GM18873 (cell line): ENCODE results near the gene PCGF3.
"Not testable (repeated sequence)": the region's sequence is repeated elsewhere in the genome, so short reads cannot be mapped to it uniquely, and the experiment has no call there.

Experiments used
- ATAC-seq: cut with Tn5 transposase; IDR thresholded peaks from one replicate; pipeline ENCODE4 v1.9.1; 2021; ENCODE audit warnings: mild to moderate bottlenecking, moderate library complexity, moderate number of reproducible peaks; ENCODE audit not compliant: unreplicated experiment, low FRiP score

Gene PCGF3

DNA sequence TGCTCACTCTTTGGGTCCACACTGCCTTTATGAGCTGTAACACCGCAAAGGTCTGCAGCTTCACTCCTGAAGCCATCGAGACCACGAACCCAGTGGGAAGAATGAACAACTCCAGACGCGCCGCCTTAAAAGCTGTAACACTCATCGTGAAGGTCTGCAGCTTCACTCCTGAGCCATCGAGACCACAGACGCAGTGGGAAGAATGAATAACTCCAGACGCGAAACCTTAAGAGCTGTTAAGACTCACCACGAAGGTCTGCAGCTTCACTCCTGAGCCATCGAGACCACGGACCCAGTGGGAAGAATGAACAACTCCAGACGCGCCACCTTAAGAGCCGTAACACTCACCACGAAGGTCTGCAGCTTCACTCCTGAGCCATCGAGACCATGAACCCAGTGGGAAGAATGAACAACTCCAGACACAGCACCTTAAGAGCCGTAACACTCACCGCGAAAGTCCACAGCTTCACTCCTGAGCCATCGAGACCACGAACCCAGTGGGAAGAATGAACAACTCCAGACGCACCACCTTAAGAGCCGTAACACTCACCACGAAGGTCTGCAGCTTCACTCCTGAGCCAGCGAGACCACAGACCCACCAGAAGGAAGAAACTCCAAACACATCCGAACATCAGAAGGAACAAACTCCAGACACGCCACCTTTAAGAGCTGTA, 68.9 kb downstream of the PCGF3 start:
- ATAC-seq: not testable (repeated sequence)

DNA sequence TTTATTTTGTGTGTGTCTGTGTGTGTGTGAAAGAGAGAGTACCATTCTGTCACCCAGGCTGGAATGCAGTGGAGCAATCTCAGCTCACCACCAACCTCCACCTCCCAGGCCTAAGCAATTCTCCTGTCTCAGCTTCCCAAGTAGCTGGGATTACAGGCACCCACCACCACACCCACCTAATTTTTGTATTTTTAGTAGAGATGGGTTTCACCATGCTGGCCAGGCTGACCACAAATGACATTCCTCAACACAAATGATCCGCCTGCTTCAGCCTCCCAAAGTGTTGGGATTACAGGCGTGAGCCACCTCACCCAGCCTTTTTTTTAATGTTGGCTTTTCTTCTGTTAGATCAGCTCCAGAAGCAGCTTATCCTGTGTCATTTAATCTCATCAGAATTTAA, 69.9 kb downstream of the PCGF3 start:
- ATAC-seq: not testable (repeated sequence)

DNA sequence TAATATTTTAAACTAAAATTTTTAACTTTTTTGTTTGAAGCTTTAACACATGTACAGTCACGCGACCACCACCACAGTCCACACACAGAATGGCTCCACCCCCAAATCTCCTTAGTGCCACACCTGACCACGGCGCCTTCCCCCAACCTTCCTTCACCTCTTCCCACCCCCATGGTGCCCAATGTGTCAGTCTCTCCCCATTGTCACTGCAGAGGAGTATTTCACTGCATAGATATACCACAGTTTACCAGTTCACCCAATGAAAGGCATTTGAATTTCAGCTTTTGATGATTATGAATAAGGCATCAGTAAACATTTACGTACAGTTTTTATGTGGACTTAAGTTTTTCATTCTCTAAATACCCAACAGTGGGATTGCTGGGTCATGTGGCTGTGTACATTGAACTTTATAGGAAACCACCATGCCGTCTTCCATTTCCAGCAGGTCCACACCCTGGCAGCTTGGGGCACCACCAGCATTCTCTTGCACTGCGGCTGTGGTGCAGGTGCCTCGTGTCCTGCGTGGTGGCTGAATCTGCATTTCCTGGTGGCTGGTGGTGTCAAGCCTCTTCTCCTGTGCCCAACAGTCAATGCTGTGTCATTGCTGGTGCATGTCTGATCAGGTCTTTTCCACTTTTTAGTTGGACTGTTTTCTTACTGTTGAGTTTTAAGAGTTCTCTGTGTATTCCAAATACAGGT, 71.3 kb downstream of the PCGF3 start:
- ATAC-seq: no peak

DNA sequence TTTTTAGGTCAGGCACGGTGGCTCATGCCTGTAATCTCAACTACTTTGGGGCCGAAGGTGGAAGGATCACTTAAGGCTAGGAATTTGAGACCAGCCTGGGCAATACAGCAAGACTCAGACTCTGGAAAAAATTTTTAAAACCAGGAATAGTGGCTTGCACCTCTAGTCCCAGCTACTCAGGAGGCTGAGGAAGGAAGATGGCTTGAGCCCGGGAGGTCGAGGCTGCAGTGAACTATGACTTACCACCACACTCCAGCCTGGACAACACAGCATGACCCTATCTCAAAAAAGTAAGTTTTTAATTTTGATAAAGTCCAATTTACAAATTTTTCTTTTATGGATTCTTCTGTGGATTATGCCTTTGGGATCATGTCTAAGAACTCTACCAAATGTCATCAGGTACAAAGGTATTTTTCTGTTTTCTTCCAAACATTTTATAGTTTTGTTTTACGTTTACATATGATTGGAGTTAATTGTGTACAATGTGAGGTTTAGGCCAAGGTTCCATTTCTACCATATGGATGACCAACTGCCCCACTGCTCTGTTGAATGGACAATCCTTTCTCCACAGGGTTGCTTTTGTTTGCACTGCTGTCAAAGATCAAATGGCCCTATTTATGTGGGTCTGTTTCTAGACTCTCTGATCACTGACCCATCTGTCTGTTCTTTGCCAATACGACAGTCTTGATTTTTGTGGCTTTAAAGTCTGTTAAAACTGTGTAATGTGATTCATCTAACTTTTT, 72.1 kb downstream of the PCGF3 start:
- no peak for ATAC-seq

DNA sequence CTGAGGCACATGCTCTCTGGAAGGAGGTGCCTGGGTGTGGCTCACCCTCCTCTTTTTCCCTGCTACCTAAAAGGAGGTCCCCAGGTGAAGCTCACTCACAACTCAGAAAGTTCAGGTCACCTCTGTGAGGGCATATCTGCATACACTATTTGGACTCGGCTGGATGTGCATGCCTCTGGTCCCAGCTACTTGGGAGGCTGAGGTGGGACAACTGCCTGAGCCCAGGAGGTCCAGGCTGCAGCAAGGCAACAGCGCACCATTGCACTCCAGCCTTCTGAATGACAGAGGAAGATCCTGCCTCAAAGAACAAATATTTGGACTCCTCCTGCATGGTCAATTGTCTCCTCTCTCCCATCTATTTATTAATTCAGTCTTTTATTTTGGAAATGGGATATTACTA, 73.9 kb downstream of the PCGF3 start:
- no peak for ATAC-seq

DNA sequence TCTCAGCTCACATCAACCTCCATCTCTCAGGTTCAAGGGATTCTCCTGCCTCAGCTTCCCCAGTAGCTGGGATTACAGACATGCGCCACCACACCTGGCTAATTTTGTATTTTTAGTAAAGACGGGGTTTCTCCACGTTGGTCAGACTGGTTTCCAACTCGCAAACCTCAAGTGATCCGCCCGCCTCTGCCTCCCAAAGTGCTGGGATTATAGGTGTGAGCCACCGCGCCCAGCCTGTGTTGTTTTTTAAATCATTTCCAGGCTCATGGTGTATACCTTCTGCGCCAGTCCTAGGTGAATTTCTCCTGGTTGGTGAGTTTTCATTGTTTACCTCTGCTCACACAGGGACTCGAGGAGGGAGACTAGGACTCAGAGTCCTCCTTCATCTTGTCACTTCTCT, 74.6 kb downstream of the PCGF3 start:
- ATAC-seq: not testable (repeated sequence)

DNA sequence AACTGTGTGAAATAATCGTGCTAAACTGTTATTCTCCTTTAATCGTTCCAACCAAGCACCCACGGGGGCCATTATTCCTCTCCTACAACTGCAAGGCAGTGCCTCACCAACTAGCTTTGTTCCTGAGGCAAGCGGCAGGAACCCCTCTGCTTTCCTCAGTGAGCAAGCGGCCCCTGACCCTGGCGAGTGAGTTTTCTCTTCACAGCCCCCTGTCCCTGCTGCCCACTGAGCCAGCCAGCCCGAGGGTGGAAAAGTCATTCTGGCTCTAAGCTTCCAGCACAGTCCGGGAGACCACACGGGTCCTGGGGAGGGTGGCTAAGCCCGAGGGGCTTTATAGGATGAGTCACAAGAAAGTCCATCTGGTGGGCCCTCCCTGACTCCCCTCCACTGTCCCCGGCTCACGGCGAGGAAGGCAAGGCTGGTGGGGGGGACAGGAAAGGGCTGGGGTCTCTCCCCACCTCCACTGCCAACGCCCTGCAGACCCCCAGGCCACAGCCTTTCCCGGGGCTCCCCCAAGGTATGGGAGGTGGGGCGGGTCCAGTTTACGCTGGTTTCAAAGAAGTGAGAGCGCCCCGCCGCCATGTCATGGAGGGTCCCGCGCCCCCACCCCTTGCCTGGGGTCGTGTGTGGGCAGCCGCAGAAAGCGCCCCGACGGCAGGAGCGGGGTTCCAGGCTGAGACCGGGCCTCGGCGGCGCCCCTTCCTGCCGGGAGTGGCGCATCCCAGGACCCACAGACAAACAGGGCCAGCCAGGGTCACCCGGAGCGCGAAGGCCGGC, 75.3 kb downstream of the PCGF3 start:
- ATAC-seq: no peak

DNA sequence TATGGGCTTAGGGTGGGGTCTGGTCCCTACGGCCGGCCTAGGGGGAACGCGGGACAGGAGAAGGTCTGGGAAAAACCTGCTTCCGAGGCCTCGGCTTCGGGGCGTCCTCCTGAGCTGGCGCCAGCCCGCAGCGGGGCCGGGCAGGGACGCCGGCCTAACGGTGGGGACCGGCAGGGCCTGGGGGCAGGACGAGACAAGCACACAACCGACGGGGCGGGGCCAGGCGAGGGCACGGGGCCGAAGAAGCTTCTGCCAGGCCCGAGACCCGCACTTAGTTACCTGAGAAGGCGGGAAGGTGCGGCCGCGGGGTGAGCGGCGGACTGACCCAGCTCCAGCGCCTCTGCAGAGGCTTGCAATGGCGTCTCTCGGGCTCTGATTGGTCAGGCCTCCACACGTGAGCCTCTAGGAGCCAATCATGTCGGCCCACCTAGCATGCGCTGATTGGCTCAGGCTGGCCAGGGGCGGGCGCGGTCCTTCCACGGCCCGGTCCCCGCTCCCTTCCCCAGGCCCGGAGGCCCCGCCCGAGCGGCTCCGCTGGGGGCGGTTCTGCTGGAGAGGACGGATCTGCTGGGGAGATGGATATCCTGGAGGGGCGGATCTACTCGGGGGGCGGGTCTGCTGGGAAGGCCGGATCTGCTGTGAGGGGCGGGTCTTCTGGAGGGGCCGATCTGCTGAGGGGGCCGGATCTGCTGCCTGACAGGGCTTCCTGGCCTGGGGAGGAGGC, 76.0 kb downstream of the PCGF3 start:
- ATAC-seq: peak; percentile 96

DNA sequence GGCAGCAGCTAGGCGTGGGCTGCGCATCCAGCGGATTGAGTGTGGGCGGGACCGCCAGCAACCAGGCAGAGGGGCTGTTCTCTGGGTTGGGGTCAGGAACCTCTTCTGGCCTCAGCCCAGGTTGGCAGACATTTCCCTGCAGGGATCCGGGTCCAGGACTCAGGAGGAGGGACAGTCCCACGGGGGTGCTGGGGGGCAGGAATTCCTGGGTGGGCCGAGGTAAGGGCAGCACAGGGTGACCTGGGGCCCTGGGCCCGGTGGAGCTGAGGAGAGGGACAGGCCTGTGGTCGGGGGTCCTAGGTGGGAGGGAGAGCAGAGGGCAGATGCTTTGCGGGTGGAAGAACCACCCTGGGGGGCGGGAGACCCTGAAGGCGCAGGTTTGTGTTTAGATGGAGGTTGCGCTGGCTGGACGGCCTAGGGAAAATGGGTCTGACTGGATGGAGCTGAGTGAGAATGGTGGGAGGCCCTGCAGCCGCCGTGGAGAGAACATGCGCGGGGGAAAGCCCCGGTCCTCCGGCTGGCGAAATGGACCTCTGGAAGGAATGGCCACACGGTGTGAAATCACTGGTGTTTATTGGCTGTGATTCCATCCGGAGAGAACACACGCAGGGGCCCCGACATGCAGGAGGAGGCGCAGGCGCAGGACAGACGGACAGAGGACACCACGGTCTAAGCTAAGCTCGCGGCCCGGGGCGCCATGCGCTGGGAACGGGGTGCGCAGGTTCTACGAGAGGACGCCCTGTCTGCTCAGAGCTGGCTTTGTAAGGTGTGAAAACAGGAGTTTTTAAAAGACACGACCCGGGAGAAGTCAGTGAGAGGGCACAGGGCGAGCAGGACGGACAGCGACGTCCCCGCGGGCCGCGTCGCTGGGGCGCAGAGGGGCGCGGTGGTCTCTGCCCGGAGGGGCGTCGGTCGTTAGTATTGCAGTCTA, 79.0 kb downstream of the PCGF3 start:
- ATAC-seq: no peak

DNA sequence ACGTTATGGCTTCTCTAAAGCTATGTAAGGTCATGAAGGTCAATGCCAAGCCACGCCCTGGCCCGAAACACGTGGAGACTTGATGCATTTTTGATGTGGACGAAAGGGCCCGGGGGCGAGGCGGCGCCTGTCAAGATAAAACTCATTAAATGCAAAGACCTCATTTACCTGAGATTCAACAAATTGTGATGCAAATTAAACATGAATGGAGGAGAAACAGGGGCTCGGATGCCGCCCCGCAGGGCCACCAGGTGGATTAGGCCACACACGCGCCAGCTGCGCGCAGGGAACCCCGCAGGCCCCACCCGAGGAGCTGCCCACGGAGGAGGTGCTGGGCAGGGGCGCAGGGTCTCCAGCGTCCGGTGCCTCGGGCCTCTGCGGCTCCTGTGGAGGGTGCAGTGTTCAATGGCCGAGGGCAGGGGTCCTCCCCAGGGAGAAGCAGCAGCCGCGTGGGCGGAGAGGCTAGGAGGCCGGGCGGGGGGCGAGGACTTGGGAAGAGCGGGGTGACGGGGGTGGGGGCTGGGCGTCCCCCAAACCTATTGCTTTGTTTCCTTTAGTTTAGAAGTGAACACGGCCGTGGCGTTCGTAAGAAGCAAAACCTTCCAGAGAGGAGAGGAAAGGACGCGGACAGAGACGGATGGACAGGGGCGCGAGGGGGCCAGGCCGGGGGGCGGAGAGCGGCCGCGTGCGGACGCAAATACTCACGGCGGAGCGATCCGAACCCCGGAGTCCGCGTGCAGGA, 79.9 kb downstream of the PCGF3 start:
- ATAC-seq: no peak

DNA sequence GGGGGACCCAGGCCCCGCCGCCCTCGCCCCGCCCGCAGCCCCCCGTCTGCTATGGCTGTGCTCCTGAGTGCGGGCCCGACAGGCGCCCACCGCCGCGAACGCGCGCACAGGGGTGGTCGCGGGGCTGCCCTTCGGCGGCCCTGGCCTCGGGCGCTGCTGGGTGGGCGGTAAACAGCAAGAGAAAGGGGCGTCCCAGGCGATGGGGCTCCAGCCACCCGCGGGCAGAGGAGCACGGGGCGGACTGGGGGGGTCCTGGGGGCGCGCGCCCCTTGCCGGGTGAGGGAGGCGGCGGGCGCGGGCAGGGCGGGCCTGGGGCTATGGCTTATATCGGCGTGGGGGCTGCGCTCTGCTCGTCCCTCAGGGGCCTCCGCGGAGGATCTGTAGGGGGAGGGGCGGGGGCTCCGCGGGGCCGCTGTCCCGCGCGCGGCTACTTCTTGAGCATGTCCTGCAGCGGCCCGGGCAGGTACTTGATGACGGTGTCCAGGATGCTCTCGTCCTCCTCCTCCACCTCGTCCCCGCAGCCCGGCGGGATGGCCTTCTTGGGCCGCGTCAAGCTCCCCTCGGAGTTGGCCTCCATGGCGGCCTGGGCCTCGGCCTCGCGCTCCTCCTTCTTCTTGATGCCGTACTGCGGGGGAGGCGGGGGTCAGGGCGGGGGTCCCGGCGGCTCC, 80.6 kb downstream of the PCGF3 start:
- no peak for ATAC-seq

DNA sequence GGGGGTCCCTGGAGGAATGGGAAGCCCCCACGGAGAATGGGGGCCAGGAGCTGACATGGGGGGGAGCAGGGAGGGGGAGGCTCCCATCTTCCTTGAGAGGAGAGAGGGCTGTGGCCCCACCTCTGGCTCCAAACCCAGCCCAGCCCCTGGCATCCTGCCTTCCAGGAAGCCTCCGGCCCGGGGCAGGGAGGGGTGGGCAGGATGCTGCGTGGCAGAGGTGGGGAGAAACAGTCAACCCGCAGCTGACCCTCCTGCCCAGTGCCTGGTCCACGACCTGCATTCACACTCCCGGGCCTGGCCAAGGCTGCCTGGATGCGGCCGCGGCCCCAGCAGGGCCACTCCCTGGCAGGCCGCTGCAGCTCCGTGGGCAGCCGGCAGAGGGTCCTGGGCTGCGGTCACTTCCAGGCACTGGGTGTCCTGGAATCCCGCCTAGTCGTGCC, 81.2 kb downstream of the PCGF3 start:
- no peak for ATAC-seq

DNA sequence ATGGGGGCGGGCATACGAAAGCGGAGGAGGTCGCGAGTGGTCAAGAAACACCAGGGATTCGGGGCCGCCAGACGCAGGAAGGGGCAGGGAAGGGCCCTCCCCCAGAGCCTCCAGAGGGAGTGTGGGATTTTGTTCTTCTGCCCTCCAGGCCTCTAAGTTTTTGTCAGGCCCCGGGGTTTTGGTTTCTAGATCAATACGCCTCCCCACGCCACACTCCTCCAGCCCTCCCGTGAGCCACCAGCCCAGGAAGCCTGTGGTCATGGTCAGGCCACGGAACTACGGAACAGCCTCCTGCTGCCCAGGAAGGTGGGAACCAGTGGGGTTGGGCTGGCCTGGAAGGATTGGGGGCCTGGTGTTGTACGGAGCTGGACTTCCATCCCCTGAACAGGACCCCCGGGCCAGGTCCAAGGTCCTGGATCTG, 81.9 kb downstream of the PCGF3 start:
- no peak for ATAC-seq

DNA sequence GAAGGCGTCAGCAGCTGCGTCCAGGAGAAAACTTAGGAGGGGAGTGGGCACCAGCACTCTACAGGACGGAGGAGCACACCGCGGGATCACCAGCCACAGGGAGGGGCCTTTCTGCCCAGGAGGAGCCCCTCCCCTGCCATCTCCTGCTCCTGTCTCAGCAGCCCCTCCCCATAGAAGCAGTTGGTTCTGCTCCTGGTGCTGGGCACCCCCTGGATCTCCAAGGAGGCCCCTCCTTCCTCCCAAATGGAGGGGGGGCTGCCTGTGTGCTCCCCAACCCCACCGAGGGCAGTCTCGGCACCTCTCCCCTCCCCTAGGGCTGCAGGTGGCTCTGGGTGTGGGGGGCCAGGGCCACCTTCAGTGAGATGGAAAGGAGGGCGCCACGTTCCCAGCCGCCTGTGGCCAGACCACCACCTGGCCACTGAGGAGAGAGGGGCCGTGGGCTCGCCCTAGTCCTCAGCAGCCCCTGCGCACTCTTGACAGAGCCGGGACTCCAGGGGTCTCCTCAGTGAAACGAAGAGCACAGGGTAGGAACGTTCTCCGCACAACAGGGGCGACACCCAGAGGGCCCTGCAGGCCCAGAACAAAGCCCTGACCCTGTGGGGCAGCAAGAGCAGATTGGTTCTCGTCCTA, 82.5 kb downstream of the PCGF3 start:
- ATAC-seq: no peak

DNA sequence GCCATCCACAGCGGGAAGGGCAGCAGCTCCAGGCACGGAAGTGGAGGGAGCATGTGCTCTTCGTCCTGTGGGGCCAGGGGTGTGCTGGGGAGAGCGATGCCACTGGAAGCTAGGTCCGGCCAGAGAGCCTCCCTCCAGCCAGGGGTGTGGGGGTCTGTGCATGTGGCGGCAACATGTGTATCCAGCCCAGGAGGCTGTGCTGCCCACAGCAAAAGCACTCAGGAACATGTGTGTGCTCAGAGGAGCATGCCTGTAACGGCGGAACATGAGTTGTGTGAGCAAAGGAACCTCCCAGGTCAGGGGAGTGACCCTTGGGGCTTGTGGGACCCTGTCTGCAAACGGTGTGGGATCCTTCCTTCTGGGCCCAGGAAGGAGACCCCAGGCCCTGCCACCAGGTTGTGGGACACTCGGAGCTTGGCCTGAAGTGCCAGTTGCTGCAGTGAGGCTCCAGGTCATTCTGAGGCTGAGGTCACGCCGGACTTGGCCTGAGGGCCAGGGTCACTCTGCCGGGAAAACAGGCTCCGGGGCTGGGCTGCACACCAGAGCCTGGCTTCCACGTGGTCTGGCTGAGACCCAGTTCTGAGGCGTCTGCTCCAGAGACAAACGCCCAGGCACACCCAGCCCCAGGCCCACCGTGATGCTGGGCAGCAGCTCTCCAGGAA, 83.1 kb downstream of the PCGF3 start:
- ATAC-seq: no peak

DNA sequence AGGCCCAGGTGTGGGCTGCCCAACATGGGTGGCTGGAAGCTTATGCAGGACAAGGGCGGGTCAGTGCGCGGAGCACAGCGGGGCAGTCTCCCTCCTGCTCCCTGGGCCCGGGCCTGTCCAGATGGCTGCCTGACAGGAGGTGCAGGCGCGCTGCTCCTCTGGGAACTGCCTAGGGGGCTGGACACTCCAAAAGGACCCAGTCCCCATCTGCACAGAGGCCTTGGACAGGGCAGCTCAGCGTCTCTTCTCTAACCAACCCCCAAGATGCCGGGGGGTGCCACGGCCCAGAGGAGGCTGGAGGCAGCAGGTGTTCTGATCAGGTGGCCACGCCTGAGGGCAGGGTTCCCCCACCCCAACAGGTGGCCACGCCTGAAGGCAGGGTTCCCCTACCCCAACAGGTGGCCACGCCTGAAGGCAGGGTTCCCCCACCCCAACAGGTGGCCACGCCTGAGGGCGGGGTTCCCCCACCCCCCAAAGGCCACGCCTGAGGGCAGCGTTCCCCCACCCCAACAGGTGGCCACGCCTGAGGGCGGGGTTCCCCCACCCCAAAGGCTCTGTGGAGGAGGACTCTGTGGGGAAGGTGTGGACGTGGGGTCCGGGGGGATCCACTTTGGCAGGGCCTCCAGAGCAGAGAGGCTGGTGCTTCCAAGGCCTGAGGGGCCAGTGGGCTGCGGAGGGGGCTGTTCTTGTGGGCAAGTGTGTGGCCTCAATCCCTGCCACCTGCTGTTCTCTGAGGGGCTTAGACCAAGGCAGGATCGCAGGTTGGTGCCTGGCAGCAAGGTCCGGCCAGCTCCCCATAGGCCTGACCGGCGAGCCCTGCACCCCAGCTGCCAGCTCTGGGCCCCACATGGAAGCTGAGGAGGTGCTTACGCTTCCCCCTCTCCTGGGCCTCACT, 84.2 kb downstream of the PCGF3 start:
- no peak for ATAC-seq
